ENCODE data around the gene TRIM74. TPM values are rescaled to one million over a fixed set of nuclear protein-coding genes. Genes with fewer than 3 reads are reported as not detected.

Gene TRIM74
- total RNA-seq, 3 donors from 2014 or later = 0.38 to 0.79 TPM; not detected in 1

Other genes starting within 250 kb of the TRIM74 start
- 1 to 10 TPM; 2.3 to 6.2 (median 3.2) TPM for gene TYW1B, start 141.3 kb downstream of the TRIM74 start, total RNA-seq
- gene POM121, start 44.4 kb downstream of the TRIM74 start, total RNA-seq = 10 to 100 TPM; 77.5 to 93.4 (median 84.2) TPM
- gene SPDYE8, start 60.3 kb upstream of the TRIM74 start, total RNA-seq = not detected
- not detected for gene SPDYE11, start 88.4 kb upstream of the TRIM74 start, total RNA-seq
- not detected for gene SPDYE9, start 116.6 kb upstream of the TRIM74 start, total RNA-seq